H1 (cell line): Measurements from ENCODE around the gene TEX10. TPM values are rescaled to one million over a fixed set of nuclear protein-coding genes. Genes with fewer than 3 reads are reported as not detected.

Source experiments
- CREB1 ChIP-seq: IDR thresholded peaks from 2 replicates; pipeline ENCODE4 v1.6.1; 2012; ENCODE audit warnings: inconsistent platforms
- FOSL1 ChIP-seq: IDR thresholded peaks from 2 replicates; pipeline ENCODE4 v1.6.1; 2011; ENCODE audit warnings: mild to moderate bottlenecking, low read depth, low read length, moderate library complexity; ENCODE audit not compliant: insufficient read depth
- GTF2F1 ChIP-seq: IDR thresholded peaks from 2 replicates; pipeline ENCODE4 v1.6.1; 2012; ENCODE audit warnings: low read depth, low read length, improper control_type of control experiment, borderline replicate concordance
- NANOG ChIP-seq: IDR thresholded peaks from 2 replicates; pipeline ENCODE4 v1.6.1; 2011; ENCODE audit warnings: low read length, low read depth, mild to moderate bottlenecking, inconsistent platforms; ENCODE audit not compliant: insufficient read depth, poor library complexity, severe bottlenecking
- SP1 ChIP-seq: IDR thresholded peaks from 2 replicates; pipeline ENCODE4 v1.6.1; 2011; ENCODE audit warnings: low read depth, low read length
- SP4 ChIP-seq: IDR thresholded peaks from 2 replicates; pipeline ENCODE4 v1.6.1; 2012; ENCODE audit warnings: low read length, inconsistent platforms
- polyA plus RNA-seq, 7 experiments: library from polyadenylated mRNA; depleted of rRNA in 3 of 7; stranded (reverse) in 5 of 7; unstranded in 2 of 7; fragments of >200 nt in 5 of 7; fragments of 200-250 nt in 2 of 7; gene quantifications; 1 replicate in 5 of 7; 2 replicates in 1 of 7; 4 replicates in 1 of 7; pipeline versions ENCODE4 v1.2.1 to v1.2.3, GENCODE V29; 2011 to 2013; ENCODE audit warnings: missing spikeins in 2 of 7, mixed read lengths in 2 of 7
- total RNA-seq: library from RNA; stranded (reverse); fragmentation: NEBNext Ultra II Directional; extraction: Animal tissue kit (Norgen Biotek cat#: 25700); gene quantifications from 2 replicates; pipeline ENCODE4 v1.2.1, GENCODE V29; 2021
- TF ChIP-seq, protein P1 (sequence below): fragments of 300-600 bp; sonication (generic); IDR thresholded peaks from 2 replicates; pipeline ENCODE4 v1.7.1; 2012; ENCODE audit warnings: low read length, moderate library complexity, mild to moderate bottlenecking, inconsistent platforms; ENCODE audit not compliant: insufficient replicate concordance
- TF ChIP-seq, protein P2 (sequence below): IDR thresholded peaks from 2 replicates; pipeline ENCODE4 v1.6.1; 2012; ENCODE audit warnings: inconsistent platforms
- TF ChIP-seq, protein P3 (sequence below): IDR thresholded peaks from 2 replicates; pipeline ENCODE4 v1.6.1; 2012; ENCODE audit warnings: inconsistent platforms

The TEX10 gene
- total and polyA plus RNA-seq, 2 of the 8 experiments (the other 6 are each of a cell fraction or from before 2014, with no cell fraction given), result 46.9 to 81.0 TPM

DNA sequence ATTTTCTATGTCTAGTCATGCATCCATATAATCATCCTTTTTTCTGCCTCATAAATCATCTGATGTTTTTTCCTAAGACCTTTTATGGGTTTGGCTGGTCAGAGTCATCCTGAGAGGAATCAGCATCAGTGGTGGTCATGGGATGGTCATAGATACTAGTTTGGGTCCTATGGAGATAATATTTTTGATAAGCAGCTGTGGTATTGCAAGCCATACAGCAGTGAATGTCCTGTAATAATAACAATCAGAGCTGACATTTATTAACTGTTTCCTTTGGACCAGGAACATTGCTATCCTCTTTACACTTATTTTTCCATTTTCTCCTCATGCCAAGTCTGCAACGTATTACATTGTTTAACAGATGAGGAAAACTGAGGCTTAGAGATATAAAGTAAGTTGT lies 83.1 kb downstream of the TEX10 start (continued):
- TF ChIP-seq, protein P1, sequence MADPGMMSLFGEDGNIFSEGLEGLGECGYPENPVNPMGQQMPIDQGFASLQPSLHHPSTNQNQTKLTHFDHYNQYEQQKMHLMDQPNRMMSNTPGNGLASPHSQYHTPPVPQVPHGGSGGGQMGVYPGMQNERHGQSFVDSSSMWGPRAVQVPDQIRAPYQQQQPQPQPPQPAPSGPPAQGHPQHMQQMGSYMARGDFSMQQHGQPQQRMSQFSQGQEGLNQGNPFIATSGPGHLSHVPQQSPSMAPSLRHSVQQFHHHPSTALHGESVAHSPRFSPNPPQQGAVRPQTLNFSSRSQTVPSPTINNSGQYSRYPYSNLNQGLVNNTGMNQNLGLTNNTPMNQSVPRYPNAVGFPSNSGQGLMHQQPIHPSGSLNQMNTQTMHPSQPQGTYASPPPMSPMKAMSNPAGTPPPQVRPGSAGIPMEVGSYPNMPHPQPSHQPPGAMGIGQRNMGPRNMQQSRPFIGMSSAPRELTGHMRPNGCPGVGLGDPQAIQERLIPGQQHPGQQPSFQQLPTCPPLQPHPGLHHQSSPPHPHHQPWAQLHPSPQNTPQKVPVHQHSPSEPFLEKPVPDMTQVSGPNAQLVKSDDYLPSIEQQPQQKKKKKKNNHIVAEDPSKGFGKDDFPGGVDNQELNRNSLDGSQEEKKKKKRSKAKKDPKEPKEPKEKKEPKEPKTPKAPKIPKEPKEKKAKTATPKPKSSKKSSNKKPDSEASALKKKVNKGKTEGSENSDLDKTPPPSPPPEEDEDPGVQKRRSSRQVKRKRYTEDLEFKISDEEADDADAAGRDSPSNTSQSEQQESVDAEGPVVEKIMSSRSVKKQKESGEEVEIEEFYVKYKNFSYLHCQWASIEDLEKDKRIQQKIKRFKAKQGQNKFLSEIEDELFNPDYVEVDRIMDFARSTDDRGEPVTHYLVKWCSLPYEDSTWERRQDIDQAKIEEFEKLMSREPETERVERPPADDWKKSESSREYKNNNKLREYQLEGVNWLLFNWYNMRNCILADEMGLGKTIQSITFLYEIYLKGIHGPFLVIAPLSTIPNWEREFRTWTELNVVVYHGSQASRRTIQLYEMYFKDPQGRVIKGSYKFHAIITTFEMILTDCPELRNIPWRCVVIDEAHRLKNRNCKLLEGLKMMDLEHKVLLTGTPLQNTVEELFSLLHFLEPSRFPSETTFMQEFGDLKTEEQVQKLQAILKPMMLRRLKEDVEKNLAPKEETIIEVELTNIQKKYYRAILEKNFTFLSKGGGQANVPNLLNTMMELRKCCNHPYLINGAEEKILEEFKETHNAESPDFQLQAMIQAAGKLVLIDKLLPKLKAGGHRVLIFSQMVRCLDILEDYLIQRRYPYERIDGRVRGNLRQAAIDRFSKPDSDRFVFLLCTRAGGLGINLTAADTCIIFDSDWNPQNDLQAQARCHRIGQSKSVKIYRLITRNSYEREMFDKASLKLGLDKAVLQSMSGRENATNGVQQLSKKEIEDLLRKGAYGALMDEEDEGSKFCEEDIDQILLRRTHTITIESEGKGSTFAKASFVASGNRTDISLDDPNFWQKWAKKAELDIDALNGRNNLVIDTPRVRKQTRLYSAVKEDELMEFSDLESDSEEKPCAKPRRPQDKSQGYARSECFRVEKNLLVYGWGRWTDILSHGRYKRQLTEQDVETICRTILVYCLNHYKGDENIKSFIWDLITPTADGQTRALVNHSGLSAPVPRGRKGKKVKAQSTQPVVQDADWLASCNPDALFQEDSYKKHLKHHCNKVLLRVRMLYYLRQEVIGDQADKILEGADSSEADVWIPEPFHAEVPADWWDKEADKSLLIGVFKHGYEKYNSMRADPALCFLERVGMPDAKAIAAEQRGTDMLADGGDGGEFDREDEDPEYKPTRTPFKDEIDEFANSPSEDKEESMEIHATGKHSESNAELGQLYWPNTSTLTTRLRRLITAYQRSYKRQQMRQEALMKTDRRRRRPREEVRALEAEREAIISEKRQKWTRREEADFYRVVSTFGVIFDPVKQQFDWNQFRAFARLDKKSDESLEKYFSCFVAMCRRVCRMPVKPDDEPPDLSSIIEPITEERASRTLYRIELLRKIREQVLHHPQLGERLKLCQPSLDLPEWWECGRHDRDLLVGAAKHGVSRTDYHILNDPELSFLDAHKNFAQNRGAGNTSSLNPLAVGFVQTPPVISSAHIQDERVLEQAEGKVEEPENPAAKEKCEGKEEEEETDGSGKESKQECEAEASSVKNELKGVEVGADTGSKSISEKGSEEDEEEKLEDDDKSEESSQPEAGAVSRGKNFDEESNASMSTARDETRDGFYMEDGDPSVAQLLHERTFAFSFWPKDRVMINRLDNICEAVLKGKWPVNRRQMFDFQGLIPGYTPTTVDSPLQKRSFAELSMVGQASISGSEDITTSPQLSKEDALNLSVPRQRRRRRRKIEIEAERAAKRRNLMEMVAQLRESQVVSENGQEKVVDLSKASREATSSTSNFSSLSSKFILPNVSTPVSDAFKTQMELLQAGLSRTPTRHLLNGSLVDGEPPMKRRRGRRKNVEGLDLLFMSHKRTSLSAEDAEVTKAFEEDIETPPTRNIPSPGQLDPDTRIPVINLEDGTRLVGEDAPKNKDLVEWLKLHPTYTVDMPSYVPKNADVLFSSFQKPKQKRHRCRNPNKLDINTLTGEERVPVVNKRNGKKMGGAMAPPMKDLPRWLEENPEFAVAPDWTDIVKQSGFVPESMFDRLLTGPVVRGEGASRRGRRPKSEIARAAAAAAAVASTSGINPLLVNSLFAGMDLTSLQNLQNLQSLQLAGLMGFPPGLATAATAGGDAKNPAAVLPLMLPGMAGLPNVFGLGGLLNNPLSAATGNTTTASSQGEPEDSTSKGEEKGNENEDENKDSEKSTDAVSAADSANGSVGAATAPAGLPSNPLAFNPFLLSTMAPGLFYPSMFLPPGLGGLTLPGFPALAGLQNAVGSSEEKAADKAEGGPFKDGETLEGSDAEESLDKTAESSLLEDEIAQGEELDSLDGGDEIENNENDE, result no peak
- no peak for TF ChIP-seq GTF2F1
- no peak for TF ChIP-seq CREB1
- no peak for TF ChIP-seq FOSL1
- TF ChIP-seq NANOG, result no peak
- no peak for TF ChIP-seq SP1
- TF ChIP-seq, protein P2, sequence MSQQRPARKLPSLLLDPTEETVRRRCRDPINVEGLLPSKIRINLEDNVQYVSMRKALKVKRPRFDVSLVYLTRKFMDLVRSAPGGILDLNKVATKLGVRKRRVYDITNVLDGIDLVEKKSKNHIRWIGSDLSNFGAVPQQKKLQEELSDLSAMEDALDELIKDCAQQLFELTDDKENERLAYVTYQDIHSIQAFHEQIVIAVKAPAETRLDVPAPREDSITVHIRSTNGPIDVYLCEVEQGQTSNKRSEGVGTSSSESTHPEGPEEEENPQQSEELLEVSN, result no peak
- TF ChIP-seq, protein P3, sequence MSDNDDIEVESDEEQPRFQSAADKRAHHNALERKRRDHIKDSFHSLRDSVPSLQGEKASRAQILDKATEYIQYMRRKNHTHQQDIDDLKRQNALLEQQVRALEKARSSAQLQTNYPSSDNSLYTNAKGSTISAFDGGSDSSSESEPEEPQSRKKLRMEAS, result no peak
- no peak for TF ChIP-seq SP4
